Lower lobe of right lung (tissue), 2 donors: Measurements from ENCODE around the gene TGM4. TPM values are rescaled to one million over a fixed set of nuclear protein-coding genes. Genes with fewer than 3 reads are reported as not detected.

Experiments
- ATAC-seq, 2 donors: fragments of 200-7000 bp; cut with Tn5 transposase; one replicate each; pipeline ENCODE4 v1.9.1; 2020 to 2022; ENCODE audit warnings: mild to moderate bottlenecking in 2 of 2, moderate library complexity in 2 of 2
- DNase-seq: peaks from one replicate; pipeline ENCODE4 v3.0.0-alpha.2; 2020
- H3K27ac ChIP-seq: fragments of 200-600 bp; one replicate; pipeline ENCODE4 v1.8.0; 2022
- H3K27me3 ChIP-seq: fragments of 200-600 bp; one replicate; pipeline ENCODE4 v1.8.0; 2022; ENCODE audit warnings: low read depth
- H3K36me3 ChIP-seq: fragments of 200-600 bp; one replicate; pipeline ENCODE4 v1.8.0; 2022; ENCODE audit warnings: mild to moderate bottlenecking
- H3K4me1 ChIP-seq: fragments of 200-600 bp; one replicate; pipeline ENCODE4 v1.8.0; 2022
- H3K4me3 ChIP-seq: fragments of 200-600 bp; one replicate; pipeline ENCODE4 v1.8.0; 2022; ENCODE audit warnings: mild to moderate bottlenecking
- H3K9me3 ChIP-seq: fragments of 200-600 bp; one replicate; pipeline ENCODE4 v1.8.0; 2022
- intact Hi-C: fragments of 100-400 bp; cut with DNase I; formaldehyde crosslinking; loops from one replicate; pipeline ENCODE4 v1.11.0; 2022
- total RNA-seq: library from RNA; stranded (reverse); fragmentation: NEBNext Ultra II Directional; extraction: Animal tissue kit (Norgen Biotek cat#: 25700); gene quantifications from one replicate; pipeline ENCODE4 v1.2.1, GENCODE V29; 2021
- TF ChIP-seq, protein P1 (sequence below): fragments of 200-600 bp; IDR thresholded peaks from one replicate; pipeline ENCODE4 v1.8.0; 2022; ENCODE audit warnings: antibody characterized with exemption, mild to moderate bottlenecking
- donor health status: DM: no; HTN: yes; CAD: no; lungs with severe emphysema.

The TGM4 gene
- total RNA-seq, 1 donor from 2014 or later, result not detected

DNA sequence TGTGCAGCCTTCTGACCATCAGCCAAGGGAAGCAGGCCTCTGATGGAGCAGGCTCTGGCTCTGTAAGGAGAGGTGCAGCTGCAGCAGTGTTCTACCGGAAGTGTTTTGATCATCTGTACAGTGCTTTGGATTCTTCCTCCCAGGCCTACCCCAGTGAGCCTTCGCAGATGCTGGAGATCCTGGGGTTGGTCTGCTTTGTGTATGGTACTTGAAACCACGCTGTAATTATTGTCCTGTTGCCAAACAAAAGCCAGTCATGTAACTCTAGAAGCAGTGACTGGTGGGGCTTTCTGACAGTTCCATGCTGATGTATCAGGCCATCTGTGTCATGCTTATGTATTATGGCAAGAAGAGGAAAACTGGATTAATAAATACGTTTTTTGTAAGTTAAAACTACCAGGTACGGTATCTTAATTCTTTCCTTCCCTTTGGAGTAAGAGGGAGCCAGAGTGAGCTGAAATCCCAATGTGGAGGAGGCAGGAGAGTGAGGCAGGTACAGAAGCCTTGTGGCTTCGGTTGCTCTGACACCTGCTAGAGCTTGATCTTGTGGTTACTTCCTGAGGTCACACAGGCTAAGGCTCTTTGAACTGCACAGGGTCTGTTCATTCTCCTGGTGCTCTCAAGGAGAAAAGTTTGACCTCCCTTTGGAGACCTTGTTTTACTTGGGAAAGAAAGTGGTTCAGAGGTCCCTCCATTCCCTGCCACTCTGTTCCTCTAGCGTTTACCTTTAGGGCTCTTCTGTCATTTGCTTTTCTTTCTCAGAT, 9.0 kb upstream of the TGM4 start:
- intact Hi-C loops, result no loop called here
- DNase-seq (no peak), ATAC-seq (no peak)
- H3K27ac ChIP-seq, result no peak overlapping the region
- no peaks in the 10 kb centered on the region for H3K36me3 ChIP-seq
- peaks cover 9% of the 10 kb centered on the region for H3K4me1 ChIP-seq
- TF ChIP-seq, protein P1, sequence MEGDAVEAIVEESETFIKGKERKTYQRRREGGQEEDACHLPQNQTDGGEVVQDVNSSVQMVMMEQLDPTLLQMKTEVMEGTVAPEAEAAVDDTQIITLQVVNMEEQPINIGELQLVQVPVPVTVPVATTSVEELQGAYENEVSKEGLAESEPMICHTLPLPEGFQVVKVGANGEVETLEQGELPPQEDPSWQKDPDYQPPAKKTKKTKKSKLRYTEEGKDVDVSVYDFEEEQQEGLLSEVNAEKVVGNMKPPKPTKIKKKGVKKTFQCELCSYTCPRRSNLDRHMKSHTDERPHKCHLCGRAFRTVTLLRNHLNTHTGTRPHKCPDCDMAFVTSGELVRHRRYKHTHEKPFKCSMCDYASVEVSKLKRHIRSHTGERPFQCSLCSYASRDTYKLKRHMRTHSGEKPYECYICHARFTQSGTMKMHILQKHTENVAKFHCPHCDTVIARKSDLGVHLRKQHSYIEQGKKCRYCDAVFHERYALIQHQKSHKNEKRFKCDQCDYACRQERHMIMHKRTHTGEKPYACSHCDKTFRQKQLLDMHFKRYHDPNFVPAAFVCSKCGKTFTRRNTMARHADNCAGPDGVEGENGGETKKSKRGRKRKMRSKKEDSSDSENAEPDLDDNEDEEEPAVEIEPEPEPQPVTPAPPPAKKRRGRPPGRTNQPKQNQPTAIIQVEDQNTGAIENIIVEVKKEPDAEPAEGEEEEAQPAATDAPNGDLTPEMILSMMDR, result no peak
- no peaks in the 10 kb centered on the region for H3K9me3 ChIP-seq
- no peaks in the 10 kb centered on the region for H3K27me3 ChIP-seq
- H3K4me3 ChIP-seq, result no peak overlapping the region

DNA sequence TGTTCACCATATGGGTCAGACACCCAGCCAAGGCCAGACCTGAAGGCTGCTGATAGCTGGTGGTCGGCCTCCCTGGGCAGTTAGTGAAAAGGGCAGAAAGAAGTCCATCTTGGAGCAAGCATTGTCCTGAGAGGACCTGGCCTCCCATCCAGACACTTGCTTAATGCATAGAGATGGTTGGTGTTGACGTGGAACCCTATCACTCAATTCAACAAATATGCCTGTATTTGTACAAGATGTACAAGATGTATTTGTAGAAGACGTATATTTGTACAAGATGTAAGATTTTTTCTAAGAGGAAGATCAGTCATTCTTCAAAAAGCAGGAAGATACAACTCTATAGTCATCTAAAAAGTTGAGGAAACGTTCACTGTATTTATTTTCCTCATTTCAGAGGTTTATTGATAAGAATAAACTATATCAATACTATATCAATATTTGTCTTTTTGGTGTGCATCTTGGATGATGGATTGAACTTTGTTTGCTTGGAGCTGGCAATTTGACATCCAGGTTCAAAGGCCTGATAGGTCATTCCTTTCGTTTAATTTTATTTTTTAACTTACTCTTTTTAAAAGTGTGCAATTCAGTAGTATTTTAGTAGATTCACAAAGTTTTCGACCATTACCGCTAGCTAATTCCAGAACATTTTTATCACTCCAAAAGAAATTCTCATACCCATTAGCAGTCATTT, 6.8 kb upstream of the TGM4 start:
- Histone ChIP-seq H3K4me1 (peaks cover 5% of the 10 kb centered on the region), H3K9me3 (no peaks in the 10 kb centered on the region), H3K4me3 (no peak overlapping the region), H3K27ac (no peak overlapping the region), H3K36me3 (no peaks in the 10 kb centered on the region), H3K27me3 (no peaks in the 10 kb centered on the region)
- intact Hi-C loops, result no loop called here
- no peak for DNase-seq
- ATAC-seq, result no peak
- TF ChIP-seq, protein P1, result no peak

DNA sequence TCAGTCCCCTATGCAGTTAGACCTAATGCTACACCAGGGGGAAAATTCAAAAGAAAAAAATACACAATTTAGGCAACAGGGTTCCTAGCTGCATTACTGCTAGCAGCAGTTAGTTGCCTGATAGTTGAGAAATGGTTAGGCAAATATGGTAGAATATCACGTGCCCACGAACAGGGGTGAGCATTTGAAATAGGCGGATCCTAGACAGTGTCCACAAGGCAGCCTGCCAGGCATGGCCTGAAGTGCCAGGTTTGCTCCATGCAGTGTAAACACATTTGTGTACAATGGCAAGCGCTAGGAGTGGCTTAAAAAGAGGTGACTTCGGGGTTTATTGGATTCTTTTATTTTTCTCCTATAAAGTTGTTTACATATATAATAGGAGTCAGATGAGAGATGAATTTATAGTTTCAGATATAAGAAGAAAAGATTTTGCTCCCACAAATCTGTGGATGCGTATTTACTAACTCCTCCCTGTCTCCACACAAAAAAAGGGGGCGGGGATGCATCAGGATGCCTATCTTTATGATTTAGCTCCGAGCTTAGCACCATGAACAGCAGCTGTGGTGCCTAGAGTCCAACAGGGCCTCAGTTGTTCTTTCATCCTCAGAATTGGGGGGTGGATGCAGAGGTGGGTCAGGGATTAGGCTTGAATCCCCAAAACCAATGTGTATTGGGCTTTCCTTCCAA, 3.9 kb upstream of the TGM4 start:
- TF ChIP-seq, protein P1, result no peak
- no peak overlapping the region for H3K4me3 ChIP-seq
- peak; percentile 80 for DNase-seq
- H3K27me3 ChIP-seq, result no peaks in the 10 kb centered on the region
- no peak overlapping the region for H3K27ac ChIP-seq
- H3K4me1 ChIP-seq, result no peaks in the 10 kb centered on the region
- peak; percentile 84 to 86 for ATAC-seq
- intact Hi-C loops, result no loop called here
- H3K9me3 ChIP-seq, result no peaks in the 10 kb centered on the region
- H3K36me3 ChIP-seq, result no peaks in the 10 kb centered on the region

DNA sequence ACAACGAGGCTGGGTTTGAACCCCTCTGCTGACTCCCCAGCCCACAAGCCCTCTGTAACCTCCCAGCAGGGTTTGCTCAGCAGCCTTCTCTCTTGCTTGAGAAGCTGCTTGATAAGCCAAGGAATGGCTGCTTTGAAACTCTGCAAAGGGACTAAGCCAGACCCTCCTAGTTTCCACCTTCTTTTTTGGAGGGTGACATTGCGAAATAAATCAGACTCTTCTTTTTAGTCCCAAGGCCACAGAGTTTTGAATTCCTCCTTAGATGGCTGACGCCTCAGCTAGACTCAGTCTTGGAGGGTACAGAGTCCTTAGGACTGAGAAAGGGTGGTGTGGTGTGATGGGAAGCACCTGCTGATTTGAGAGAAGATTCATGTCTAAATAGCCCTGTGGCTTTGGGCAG, 1.2 kb downstream of the TGM4 start:
- ATAC-seq (no peak), DNase-seq (no peak)
- H3K4me3 ChIP-seq, result no peak overlapping the region
- H3K36me3 ChIP-seq, result no peaks in the 10 kb centered on the region
- H3K9me3 ChIP-seq, result no peaks in the 10 kb centered on the region
- H3K27ac ChIP-seq, result no peak overlapping the region
- H3K27me3 ChIP-seq, result no peaks in the 10 kb centered on the region
- no peaks in the 10 kb centered on the region for H3K4me1 ChIP-seq
- intact Hi-C loops, result no loop called here
- TF ChIP-seq, protein P1, result no peak

DNA sequence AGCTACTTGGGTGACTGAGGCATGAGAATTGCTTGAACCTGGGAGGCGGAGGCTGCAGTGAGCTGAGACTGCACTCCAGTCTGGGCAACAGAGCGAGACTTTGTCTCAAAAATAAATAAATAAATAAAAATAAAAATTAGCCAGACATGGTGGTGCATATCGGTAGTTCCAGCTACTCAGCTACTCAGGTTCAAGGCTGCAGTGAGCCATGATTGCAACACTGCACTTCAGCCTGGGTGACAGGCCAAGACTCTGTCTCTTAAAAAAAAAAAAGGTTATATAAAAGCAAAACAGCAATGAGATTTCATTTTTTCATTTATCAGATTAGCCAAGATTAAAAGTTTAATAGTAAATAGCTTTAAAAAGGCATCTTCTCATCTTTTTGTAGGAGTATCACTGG, 2.9 kb downstream of the TGM4 start:
- no peak for DNase-seq

More for the DNA sequence above, 2.9 kb downstream of the TGM4 start:
- no peak overlapping the region for H3K27ac ChIP-seq
- TF ChIP-seq, protein P1, result no peak
- intact Hi-C loops, result no loop called here
- no peaks in the 10 kb centered on the region for H3K27me3 ChIP-seq
- H3K9me3 ChIP-seq, result no peaks in the 10 kb centered on the region
- no peak for ATAC-seq
- no peaks in the 10 kb centered on the region for H3K36me3 ChIP-seq
- H3K4me3 ChIP-seq, result no peak overlapping the region
- H3K4me1 ChIP-seq, result no peaks in the 10 kb centered on the region
